HCT116 (cell line): Measurements from ENCODE around the gene KRT86.

Source experiments
- ATF3 ChIP-seq: IDR thresholded peaks from 2 replicates; pipeline ENCODE4 v1.6.1; 2012
- CTCF ChIP-seq, 3 experiments: fragments of 200-600 bp in 1 of 3; sonication (generic) in 1 of 3; IDR thresholded peaks in 2 of 3; conservative IDR thresholded peaks in 1 of 3; 2 replicates each; pipeline ENCODE4 v1.5.1; 2012 to 2017; ENCODE audit warnings: low read depth in 2 of 3, low read length in 2 of 3, antibody characterized with exemption in 1 of 3, borderline replicate concordance in 1 of 3, control low read depth in 1 of 3, mild to moderate bottlenecking in 1 of 3, mixed read lengths in 1 of 3, mixed run types in 1 of 3, moderate library complexity in 1 of 3; ENCODE audit not compliant: insufficient read depth in 1 of 3
- EGR1 ChIP-seq: IDR thresholded peaks from 2 replicates; pipeline ENCODE4 v1.6.1; 2012; ENCODE audit warnings: low read depth
- EZH2 ChIP-seq: fragments of 200-600 bp; sonication (generic); IDR thresholded peaks from 2 replicates; pipeline ENCODE4 v1.6.1; 2017; ENCODE audit warnings: antibody characterized with exemption, mixed run types
- POLR2A ChIP-seq: IDR thresholded peaks from 2 replicates; pipeline ENCODE4 v1.7.0; 2011; ENCODE audit warnings: borderline replicate concordance; ENCODE audit not compliant: insufficient read depth, insufficient read length; ENCODE audit errors: extremely low read depth
- POLR2AphosphoS5 ChIP-seq: IDR thresholded peaks from 2 replicates; pipeline ENCODE4 v1.6.1; 2011; ENCODE audit warnings: mild to moderate bottlenecking, low read depth, low read length, moderate library complexity
- REST ChIP-seq: IDR thresholded peaks from 2 replicates; pipeline ENCODE4 v1.6.1; 2012; ENCODE audit warnings: low read depth
- SRF ChIP-seq: IDR thresholded peaks from 2 replicates; pipeline ENCODE4 v1.6.1; 2012; ENCODE audit warnings: low read depth
- YY1 ChIP-seq: IDR thresholded peaks from 2 replicates; pipeline ENCODE4 v1.6.1; 2011; ENCODE audit warnings: low read length, low read depth, moderate library complexity, mild to moderate bottlenecking; ENCODE audit not compliant: insufficient replicate concordance; ENCODE audit errors: extremely low read depth
- ZBTB33 ChIP-seq: IDR thresholded peaks from 2 replicates; pipeline ENCODE4 v1.6.1; 2011; ENCODE audit warnings: mild to moderate bottlenecking, low read length, moderate library complexity; ENCODE audit not compliant: insufficient replicate concordance; ENCODE audit errors: extremely low read depth

GRCh38 chr12:52324153-52324444 lies 49.7 kb downstream of the KRT86 start:
- TF ChIP-seq CTCF (IDR thresholded peaks at IDR 0.05 in 2 of 3, conservative IDR thresholded peaks at IDR 0.05 in 1 of 3; ENCODE audit: borderline replicate concordance in 1 of 3, insufficient read depth in 1 of 3, low read depth in 2 of 3, low read length in 2 of 3) = no peak
- no peak for TF ChIP-seq ATF3
- no peak for TF ChIP-seq POLR2AphosphoS5
- no peak for TF ChIP-seq EZH2
- TF ChIP-seq EGR1 = no peak
- TF ChIP-seq ZBTB33 = no peak
- TF ChIP-seq YY1 = no peak
- no peak for TF ChIP-seq POLR2A
- TF ChIP-seq SRF = no peak
- TF ChIP-seq REST = no peak
